Activated T-cell treated with anti-CD3 and anti-CD28 coated beads, Interleukin-2, amount 50 U/mL, for 4 hours (primary cell): ENCODE data around the gene PKNOX1. TPM values are rescaled to one million over a fixed set of nuclear protein-coding genes. Genes with fewer than 3 reads are reported as not detected.
"Not testable (repeated sequence)": the region's sequence is repeated elsewhere in the genome, so short reads cannot be mapped to it uniquely, and the experiment has no call there.

Experiments
- ATAC-seq, 2 donors: fragments of 200-7000 bp; cut with Tn5 transposase; one replicate each; pipeline ENCODE4 v1.10.0; 2021
- DNase-seq: peaks from one replicate; pipeline ENCODE4 v3.0.0-alpha.2; 2020
- H3K27me3 Mint-ChIP-seq: one replicate; pipeline ENCODE4 v1.8.0; 2021; ENCODE audit warnings: low read depth, mixed read lengths
- H3K36me3 Mint-ChIP-seq: one replicate; pipeline ENCODE4 v1.8.0; 2022; ENCODE audit warnings: mixed read lengths; ENCODE audit not compliant: insufficient read depth
- H3K4me1 Mint-ChIP-seq: one replicate; pipeline ENCODE4 v1.8.0; 2021; ENCODE audit warnings: low read depth, mixed read lengths
- H3K4me3 Mint-ChIP-seq: one replicate; pipeline ENCODE4 v1.8.0; 2021; ENCODE audit warnings: mild to moderate bottlenecking, moderate library complexity, mixed read lengths
- H3K9me3 Mint-ChIP-seq: one replicate; pipeline ENCODE4 v1.8.0; 2021; ENCODE audit warnings: mixed read lengths
- total RNA-seq, 3 donors: library from RNA; stranded (reverse); gene quantifications; one replicate each; pipeline ENCODE4 v1.2.1, GENCODE V29; 2021

PKNOX1 gene
- total RNA-seq, 3 donors from 2014 or later, result 17.5 to 20.7 (median 19.9) TPM

DNA sequence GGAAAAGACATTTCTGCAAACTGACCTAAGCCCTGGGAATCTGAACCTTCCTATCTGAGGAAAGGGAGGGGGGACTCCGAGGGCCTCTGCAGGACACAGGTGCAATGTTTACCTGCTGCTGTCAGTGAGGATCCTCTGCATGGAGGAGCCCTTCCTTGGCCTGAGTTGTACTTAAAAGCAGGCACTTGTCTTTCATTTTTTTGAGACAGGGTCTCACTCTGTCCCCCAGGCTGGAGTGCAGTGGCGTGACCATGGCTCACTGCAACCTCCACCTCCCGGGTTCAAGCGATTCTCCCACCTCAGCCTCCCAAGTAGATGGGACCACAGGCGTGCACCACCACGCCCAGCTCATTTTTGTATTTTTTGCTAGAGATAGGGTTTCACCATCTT lies 35.8 kb upstream of the PKNOX1 start:
- DNase-seq, H3K36me3 Mint-ChIP-seq, H3K9me3 Mint-ChIP-seq, H3K4me3 Mint-ChIP-seq, H3K4me1 Mint-ChIP-seq, H3K27me3 Mint-ChIP-seq, ATAC-seq: not testable (repeated sequence)

- ATAC-seq, result no peak
- no peak overlapping the region for H3K4me3 Mint-ChIP-seq
- no peaks in the 10 kb centered on the region for H3K36me3 Mint-ChIP-seq
- H3K27me3 Mint-ChIP-seq, result no peaks in the 10 kb centered on the region
- DNase-seq, result no peak
- H3K9me3 Mint-ChIP-seq, result no peaks in the 10 kb centered on the region
- H3K4me1 Mint-ChIP-seq, result no peaks in the 10 kb centered on the region
Measured at GRCh38 chr21:42939582-42940413, 34.6 kb upstream of the PKNOX1 start.

DNA sequence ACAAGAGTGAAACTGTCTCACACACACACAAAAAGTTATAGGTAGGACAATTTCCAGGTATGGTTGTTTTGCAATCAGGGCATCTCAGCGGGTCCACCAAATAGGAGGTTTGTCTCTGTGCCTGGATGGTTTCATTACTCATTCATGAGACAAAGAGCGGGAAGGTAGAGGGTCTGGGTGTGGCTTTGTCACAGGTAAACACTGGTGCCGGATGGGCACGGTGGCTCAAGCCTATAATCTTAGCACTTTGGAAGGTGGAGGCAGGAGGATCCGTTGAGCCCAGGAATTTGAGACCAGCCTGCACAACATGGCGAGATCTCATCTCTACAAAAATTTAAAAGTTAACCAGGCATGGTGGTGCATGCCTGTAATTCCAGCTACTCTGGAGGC lies 32.7 kb upstream of the PKNOX1 start:
- no peaks in the 10 kb centered on the region for H3K27me3 Mint-ChIP-seq
- no peaks in the 10 kb centered on the region for H3K4me1 Mint-ChIP-seq
- DNase-seq (no peak), ATAC-seq (no peak)
- H3K36me3 Mint-ChIP-seq, result no peaks in the 10 kb centered on the region
- no peaks in the 10 kb centered on the region for H3K9me3 Mint-ChIP-seq
- no peak overlapping the region for H3K4me3 Mint-ChIP-seq

DNA sequence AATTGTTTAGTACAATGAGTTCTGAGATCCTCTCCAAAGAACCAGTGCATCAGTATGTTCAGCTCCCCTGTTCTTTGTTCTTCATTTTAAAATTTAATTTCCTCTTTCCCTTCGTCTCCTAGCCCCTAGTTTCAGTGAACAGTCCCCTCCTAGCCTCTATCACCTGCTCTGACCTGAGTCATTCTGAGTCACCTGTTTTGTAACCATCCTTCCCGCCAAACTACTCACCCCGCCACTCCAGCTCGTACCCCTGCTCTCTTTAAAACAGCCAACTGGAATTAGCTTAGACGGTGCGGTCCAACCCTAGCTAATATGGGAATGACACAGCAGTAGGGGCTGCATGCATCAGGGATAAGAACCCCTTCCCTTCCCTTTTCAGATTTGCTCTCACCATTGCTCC lies 32.1 kb upstream of the PKNOX1 start:
- H3K36me3 Mint-ChIP-seq, result no peaks in the 10 kb centered on the region
- no peaks in the 10 kb centered on the region for H3K4me1 Mint-ChIP-seq
- DNase-seq (no peak), ATAC-seq (no peak)
- no peak overlapping the region for H3K4me3 Mint-ChIP-seq
- H3K27me3 Mint-ChIP-seq, result no peaks in the 10 kb centered on the region
- H3K9me3 Mint-ChIP-seq, result no peaks in the 10 kb centered on the region

DNA sequence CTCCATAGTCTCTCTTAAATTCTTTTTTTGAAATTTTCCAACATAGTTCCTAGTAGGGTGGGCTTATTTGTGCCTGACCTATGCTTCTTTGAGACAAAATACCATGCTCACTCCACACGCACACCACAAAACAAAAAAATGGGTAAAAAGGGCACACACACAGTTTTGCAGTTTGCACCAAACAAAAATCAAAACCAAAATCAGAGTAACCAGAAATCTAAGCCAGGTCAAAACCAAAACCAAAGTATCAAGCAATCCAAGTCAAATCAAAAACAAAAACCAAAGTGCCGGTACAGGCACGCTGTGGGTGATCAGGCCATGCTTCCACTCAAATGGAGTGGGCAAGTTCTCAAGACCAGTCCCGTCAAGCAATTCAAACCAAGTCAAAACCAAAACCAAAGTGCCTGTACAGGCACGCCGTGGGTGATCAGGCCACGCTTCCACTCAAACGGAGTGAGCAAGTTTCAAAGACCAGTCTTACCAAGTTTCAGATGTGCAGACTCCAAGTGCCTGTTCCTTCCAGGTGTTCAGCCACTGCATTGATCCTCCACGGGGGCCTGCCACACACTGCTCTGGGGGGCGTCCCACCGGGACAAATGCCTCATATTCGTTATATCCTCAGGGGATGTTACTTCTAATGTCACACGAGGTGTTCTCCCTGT lies 25.1 kb upstream of the PKNOX1 start:
- not testable (repeated sequence) for H3K9me3 Mint-ChIP-seq, H3K36me3 Mint-ChIP-seq, ATAC-seq, H3K4me3 Mint-ChIP-seq, H3K4me1 Mint-ChIP-seq, DNase-seq, H3K27me3 Mint-ChIP-seq

DNA sequence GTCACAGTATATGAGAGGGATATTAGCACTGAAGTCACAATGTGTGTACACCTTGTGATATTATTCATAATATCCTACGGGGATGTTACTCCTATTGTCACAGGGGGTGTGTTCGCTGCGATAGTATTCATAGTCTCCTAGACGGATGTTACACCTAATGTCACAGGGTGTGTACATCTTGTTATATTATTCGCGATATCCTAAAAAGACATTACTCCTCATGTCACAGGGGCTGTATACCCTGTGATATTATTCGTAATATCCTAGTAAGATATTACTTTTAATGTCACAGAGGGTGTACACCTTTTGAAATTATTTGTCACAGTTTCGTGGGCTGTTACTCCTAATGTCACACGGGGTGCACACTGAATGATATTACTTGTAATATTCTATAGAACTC lies 23.2 kb upstream of the PKNOX1 start:
- not testable (repeated sequence) for DNase-seq, H3K4me1 Mint-ChIP-seq, ATAC-seq, H3K27me3 Mint-ChIP-seq, H3K9me3 Mint-ChIP-seq, H3K36me3 Mint-ChIP-seq, H3K4me3 Mint-ChIP-seq

DNA sequence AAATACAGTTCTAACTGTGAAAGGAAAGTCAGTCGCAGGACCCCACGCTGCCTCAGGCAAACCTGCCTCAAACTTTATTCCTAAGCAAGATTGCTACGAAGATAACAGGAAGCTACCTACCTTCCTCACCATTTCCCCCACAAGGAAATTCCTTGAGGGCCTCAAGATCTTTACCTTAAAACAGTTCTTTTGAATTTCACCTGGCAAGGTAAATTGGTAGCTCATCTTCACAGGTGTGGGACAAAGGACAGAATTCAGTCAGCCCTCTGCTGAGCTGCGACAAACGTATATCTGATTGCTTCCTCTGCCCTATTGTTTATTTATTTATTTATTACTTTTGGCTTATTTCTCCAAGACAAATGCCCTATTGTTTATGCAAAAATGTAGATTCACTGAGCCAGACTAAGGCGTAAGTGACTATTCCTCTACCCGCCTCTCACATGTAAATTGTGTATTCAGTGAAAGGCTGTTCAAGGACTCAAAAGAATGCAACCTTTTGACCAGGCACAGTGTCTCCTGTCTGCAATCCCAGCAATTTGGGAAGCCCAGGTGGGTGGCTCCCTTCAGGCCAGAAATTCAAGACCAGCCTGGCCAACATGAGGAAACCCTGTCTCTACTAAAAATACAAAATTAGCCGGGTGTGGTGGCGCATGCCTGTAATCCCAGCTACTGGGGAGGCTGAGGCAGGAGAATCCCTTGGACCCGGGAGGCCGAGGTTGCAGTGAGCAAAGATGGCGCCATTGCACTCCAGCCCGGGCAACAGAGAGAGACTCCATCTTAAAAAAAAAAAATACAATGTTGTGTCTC lies 17.3 kb upstream of the PKNOX1 start:
- H3K36me3 Mint-ChIP-seq, result no peaks in the 10 kb centered on the region
- H3K4me3 Mint-ChIP-seq, result no peak overlapping the region
- DNase-seq (no peak), ATAC-seq (peak in 1 of 2 donors; percentile 77)
- H3K9me3 Mint-ChIP-seq, result no peaks in the 10 kb centered on the region
- peaks cover 3% of the 10 kb centered on the region for H3K4me1 Mint-ChIP-seq
- H3K27me3 Mint-ChIP-seq, result no peaks in the 10 kb centered on the region

DNA sequence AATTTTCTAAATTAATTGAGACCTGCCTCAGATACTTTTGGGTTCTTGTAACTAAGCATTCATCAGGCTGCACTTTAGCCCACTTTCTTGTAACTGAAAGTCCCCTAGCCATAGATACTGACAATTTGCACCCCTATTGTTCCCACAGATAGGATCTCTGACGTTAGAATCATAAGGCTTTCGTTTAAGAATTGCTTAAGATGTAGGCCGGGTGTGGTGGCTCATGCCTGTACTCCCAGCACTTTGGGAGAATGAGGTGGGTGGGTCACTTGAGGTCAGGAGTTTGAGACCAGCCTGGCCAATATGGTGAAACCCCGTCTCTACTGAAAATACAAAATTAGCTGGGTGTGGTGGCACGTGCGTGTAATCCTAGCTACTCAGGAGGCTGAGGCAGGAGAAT lies 16.2 kb upstream of the PKNOX1 start:
- not testable (repeated sequence) for DNase-seq, ATAC-seq, H3K27me3 Mint-ChIP-seq, H3K36me3 Mint-ChIP-seq, H3K4me3 Mint-ChIP-seq, H3K4me1 Mint-ChIP-seq, H3K9me3 Mint-ChIP-seq

- H3K4me1 Mint-ChIP-seq, result peaks cover 3% of the 10 kb centered on the region
- H3K27me3 Mint-ChIP-seq, result no peaks in the 10 kb centered on the region
- no peak for ATAC-seq
- no peaks in the 10 kb centered on the region for H3K9me3 Mint-ChIP-seq
- no peaks in the 10 kb centered on the region for H3K36me3 Mint-ChIP-seq
- no peak for DNase-seq
- no peak overlapping the region for H3K4me3 Mint-ChIP-seq
Measured at GRCh38 chr21:42959728-42960127, 14.6 kb upstream of the PKNOX1 start.

- Mint-ChIP-seq H3K27me3 (no peaks in the 10 kb centered on the region), H3K9me3 (no peaks in the 10 kb centered on the region), H3K36me3 (no peaks in the 10 kb centered on the region), H3K4me3 (no peak overlapping the region), H3K4me1 (peaks cover 3% of the 10 kb centered on the region)
- DNase-seq (no peak), ATAC-seq (no peak)
Measured at GRCh38 chr21:42962380-42963007, 11.9 kb upstream of the PKNOX1 start.

- no peak for DNase-seq
Measured at GRCh38 chr21:42964086-42964485, 10.3 kb upstream of the PKNOX1 start.

DNA sequence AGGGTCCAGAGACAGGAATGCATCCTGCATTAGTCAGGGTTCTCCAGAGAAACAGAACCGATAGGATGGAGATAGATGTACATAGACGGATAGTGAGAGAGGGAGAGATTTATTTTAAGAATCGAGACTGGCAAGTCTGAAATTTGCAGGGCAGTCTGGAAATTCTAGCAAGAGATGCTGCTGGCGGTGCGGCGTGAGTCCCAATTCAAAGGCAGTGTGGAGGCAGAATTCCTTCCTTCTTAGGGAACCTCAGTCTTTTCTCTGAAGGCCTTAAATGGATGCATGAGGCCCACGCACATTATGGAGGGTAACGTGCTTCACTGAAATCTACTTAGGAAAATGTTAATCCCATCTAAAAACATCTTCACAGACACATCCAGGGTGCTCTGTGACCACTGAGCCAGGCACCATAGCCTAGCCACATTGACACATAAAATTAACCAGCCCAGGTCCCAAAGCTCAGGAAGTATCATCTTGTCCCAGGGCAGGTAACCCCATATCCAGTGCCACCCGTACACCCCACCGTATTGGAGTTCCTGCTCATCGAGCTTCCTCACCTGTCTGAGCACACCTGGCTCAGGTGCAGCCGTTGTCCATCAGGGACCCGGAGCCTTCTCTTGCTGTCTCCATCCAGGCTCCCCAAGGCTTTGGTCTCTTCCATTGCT lies 9.7 kb upstream of the PKNOX1 start:
- DNase-seq (no peak), ATAC-seq (no peak)
- Mint-ChIP-seq H3K36me3 (no peaks in the 10 kb centered on the region), H3K9me3 (no peaks in the 10 kb centered on the region), H3K4me3 (no peak overlapping the region), H3K4me1 (no peaks in the 10 kb centered on the region), H3K27me3 (no peaks in the 10 kb centered on the region)

More at GRCh38 chr21:42964086-42964485, 10.3 kb upstream of the PKNOX1 start:
- Mint-ChIP-seq H3K36me3 (no peaks in the 10 kb centered on the region), H3K27me3 (no peaks in the 10 kb centered on the region), H3K4me3 (no peak overlapping the region), H3K9me3 (no peaks in the 10 kb centered on the region), H3K4me1 (no peaks in the 10 kb centered on the region)
- no peak for ATAC-seq

DNA sequence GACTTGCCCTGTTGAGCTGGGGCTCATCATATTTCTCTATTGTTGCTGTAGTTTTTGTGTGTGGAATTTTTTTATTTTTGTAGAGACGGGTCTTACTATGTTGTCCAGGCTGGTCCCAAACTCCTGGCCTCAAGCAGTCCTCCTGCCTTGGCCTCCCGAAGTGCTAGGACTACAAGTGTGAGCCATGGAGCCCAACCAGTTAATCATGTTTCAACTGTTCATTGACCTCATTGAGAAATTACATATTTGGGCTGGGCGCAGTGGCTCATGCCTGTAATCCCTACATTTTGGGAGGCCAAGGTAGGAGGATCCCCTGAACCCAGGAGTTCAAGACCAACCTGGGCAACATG lies 9.2 kb upstream of the PKNOX1 start:
- Mint-ChIP-seq H3K4me1 (no peaks in the 10 kb centered on the region), H3K9me3 (no peaks in the 10 kb centered on the region), H3K27me3 (no peaks in the 10 kb centered on the region), H3K36me3 (no peaks in the 10 kb centered on the region), H3K4me3 (no peak overlapping the region)
- DNase-seq (no peak), ATAC-seq (no peak)

- H3K36me3 Mint-ChIP-seq, H3K9me3 Mint-ChIP-seq, H3K4me1 Mint-ChIP-seq, H3K27me3 Mint-ChIP-seq, DNase-seq, ATAC-seq, H3K4me3 Mint-ChIP-seq: not testable (repeated sequence)
Measured at GRCh38 chr21:42967616-42968015, 6.7 kb upstream of the PKNOX1 start.
